PC-3 (cell line): Measurements from ENCODE around the gene SALL2.

Experiments
- EZH2phosphoT487 ChIP-seq: fragments of 300-600 bp; sonication (generic); IDR thresholded peaks from 2 replicates; pipeline ENCODE4 v1.6.1; 2018; ENCODE audit warnings: mild to moderate bottlenecking, antibody characterized with exemption, low read length, borderline replicate concordance
- TF ChIP-seq, protein P1 (sequence below): fragments of 300-600 bp; sonication (generic); conservative IDR thresholded peaks from 2 replicates; pipeline ENCODE4 v1.5.1; 2017; ENCODE audit warnings: antibody characterized with exemption, low read depth, mild to moderate bottlenecking, low read length

DNA sequence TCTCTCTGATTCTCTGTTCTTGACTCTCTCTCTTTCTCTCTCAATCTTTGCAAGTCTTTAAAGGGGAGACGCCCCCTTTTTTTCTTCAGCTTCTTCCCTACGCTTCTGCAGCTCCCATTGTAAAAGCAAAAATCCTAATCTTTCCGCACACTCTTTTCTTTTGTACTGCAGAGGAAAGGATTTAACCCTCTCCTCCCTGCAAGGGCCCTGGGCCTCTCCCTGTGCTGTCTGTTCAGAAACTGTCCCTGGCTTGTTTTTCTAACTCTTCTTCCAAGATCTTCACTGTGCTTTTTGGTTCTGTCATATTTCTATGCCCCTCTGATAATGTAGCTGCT, 10.9 kb upstream of the SALL2 start:
- TF ChIP-seq, protein P1, sequence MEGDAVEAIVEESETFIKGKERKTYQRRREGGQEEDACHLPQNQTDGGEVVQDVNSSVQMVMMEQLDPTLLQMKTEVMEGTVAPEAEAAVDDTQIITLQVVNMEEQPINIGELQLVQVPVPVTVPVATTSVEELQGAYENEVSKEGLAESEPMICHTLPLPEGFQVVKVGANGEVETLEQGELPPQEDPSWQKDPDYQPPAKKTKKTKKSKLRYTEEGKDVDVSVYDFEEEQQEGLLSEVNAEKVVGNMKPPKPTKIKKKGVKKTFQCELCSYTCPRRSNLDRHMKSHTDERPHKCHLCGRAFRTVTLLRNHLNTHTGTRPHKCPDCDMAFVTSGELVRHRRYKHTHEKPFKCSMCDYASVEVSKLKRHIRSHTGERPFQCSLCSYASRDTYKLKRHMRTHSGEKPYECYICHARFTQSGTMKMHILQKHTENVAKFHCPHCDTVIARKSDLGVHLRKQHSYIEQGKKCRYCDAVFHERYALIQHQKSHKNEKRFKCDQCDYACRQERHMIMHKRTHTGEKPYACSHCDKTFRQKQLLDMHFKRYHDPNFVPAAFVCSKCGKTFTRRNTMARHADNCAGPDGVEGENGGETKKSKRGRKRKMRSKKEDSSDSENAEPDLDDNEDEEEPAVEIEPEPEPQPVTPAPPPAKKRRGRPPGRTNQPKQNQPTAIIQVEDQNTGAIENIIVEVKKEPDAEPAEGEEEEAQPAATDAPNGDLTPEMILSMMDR = no peak
- TF ChIP-seq EZH2phosphoT487 = no peak
